Stimulated activated CD4-positive, alpha-beta T cell treated with anti-CD3 and anti-CD28 coated beads, Interleukin-1b, Interleukin-23, amount 100 ng/mL, for 48 hours (primary cell): ENCODE measurements around the gene RAB8B.
A peak's percentile ranks its signal among the peaks of the same experiment; 100 is the strongest.

ENCODE experiments used
- DNase-seq: peaks from one replicate; pipeline ENCODE4 v3.0.0-alpha.2; 2020

RAB8B gene

GRCh38 chr15:63238796-63239195 is 49.4 kb downstream of the RAB8B start:
- DNase-seq = peak; percentile 51

- no peak for DNase-seq
Measured at GRCh38 chr15:63240109-63240508, 50.7 kb downstream of the RAB8B start.

GRCh38 chr15:63241316-63241715 is 51.9 kb downstream of the RAB8B start:
- DNase-seq = no peak

GRCh38 chr15:63243101-63243500 is 53.7 kb downstream of the RAB8B start:
- DNase-seq = no peak

- DNase-seq = no peak
Measured at GRCh38 chr15:63243776-63244175, 54.4 kb downstream of the RAB8B start.

- DNase-seq = no peak
Measured at GRCh38 chr15:63244399-63244798, 55.0 kb downstream of the RAB8B start.

- no peak for DNase-seq
Measured at GRCh38 chr15:63244976-63245645, 55.7 kb downstream of the RAB8B start.

GRCh38 chr15:63246691-63247469 is 57.5 kb downstream of the RAB8B start:
- no peak for DNase-seq

GRCh38 chr15:63250312-63250965 is 61.0 kb downstream of the RAB8B start:
- DNase-seq = no peak

GRCh38 chr15:63251701-63252100 is 62.3 kb downstream of the RAB8B start:
- no peak for DNase-seq

- DNase-seq = no peak
Measured at GRCh38 chr15:63252292-63252691, 62.9 kb downstream of the RAB8B start.

- DNase-seq = no peak
Measured at GRCh38 chr15:63254991-63255390, 65.6 kb downstream of the RAB8B start.

- DNase-seq = no peak
Measured at GRCh38 chr15:63255489-63255990, 66.1 kb downstream of the RAB8B start.

- no peak for DNase-seq
Measured at GRCh38 chr15:63256433-63257274, 67.2 kb downstream of the RAB8B start.

GRCh38 chr15:63258658-63259057 is 69.3 kb downstream of the RAB8B start:
- DNase-seq = no peak

GRCh38 chr15:63260791-63261190 is 71.4 kb downstream of the RAB8B start:
- DNase-seq = no peak

- DNase-seq = no peak
Measured at GRCh38 chr15:63261311-63261710, 71.9 kb downstream of the RAB8B start.

GRCh38 chr15:63263519-63263918 is 74.1 kb downstream of the RAB8B start:
- no peak for DNase-seq

- DNase-seq = no peak
Measured at GRCh38 chr15:63264688-63265293, 75.4 kb downstream of the RAB8B start.

- DNase-seq = no peak
Measured at GRCh38 chr15:63274427-63274826, 85.0 kb downstream of the RAB8B start.

- DNase-seq = no peak
Measured at GRCh38 chr15:63276342-63277037, 87.1 kb downstream of the RAB8B start.
